ENCODE measurements around the gene XNDC1N.

Gene XNDC1N

DNA sequence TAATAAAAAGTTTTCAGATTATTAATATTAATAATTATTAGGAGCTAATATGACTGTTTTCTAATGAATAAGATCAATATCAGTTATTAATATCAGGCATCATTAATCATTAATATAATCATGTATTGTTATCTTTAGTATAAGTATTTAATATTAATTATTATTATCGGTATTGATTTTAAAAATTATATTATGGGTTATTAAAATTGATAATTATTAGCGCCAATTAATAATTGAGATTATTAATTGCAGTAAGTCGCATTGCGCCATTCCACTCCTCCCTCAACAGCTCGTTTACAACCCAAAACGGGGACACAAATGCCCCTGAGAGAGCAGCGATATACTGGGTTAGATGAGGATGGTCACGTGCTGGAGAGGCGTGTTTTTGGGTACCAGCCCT lies 20.2 kb downstream of the XNDC1N start:
- TF ChIP-seq EGR1 (IDR thresholded peaks at IDR 0.05) (no peak), TCF12 (IDR thresholded peaks at IDR 0.05; ENCODE audit: low read depth) (no peak), FOXM1 (IDR thresholded peaks at IDR 0.05; ENCODE audit: borderline replicate concordance, low read depth) (no peak), CEBPB (IDR thresholded peaks at IDR 0.05) (no peak), YY1 (IDR thresholded peaks at IDR 0.05; ENCODE audit: low read depth) (no peak), TEAD4 (IDR thresholded peaks at IDR 0.05) (no peak), CREB1 (IDR thresholded peaks at IDR 0.05; ENCODE audit: low read depth) (no peak), ZBTB7A (IDR thresholded peaks at IDR 0.05; ENCODE audit: low read depth) (no peak), TAF1 (IDR thresholded peaks at IDR 0.05; ENCODE audit: low read depth) (no peak), EP300 (IDR thresholded peaks at IDR 0.05; ENCODE audit: borderline replicate concordance) (no peak), NFIC (IDR thresholded peaks at IDR 0.05) (no peak), RAD21 (IDR thresholded peaks at IDR 0.05; ENCODE audit: low read depth) (no peak)
- TF ChIP-seq, protein P1, sequence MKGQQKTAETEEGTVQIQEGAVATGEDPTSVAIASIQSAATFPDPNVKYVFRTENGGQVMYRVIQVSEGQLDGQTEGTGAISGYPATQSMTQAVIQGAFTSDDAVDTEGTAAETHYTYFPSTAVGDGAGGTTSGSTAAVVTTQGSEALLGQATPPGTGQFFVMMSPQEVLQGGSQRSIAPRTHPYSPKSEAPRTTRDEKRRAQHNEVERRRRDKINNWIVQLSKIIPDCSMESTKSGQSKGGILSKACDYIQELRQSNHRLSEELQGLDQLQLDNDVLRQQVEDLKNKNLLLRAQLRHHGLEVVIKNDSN (IDR thresholded peaks at IDR 0.05) = no peak
- TF ChIP-seq, protein P2, sequence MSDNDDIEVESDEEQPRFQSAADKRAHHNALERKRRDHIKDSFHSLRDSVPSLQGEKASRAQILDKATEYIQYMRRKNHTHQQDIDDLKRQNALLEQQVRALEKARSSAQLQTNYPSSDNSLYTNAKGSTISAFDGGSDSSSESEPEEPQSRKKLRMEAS (IDR thresholded peaks at IDR 0.05) = no peak
- TF ChIP-seq, protein P3, sequence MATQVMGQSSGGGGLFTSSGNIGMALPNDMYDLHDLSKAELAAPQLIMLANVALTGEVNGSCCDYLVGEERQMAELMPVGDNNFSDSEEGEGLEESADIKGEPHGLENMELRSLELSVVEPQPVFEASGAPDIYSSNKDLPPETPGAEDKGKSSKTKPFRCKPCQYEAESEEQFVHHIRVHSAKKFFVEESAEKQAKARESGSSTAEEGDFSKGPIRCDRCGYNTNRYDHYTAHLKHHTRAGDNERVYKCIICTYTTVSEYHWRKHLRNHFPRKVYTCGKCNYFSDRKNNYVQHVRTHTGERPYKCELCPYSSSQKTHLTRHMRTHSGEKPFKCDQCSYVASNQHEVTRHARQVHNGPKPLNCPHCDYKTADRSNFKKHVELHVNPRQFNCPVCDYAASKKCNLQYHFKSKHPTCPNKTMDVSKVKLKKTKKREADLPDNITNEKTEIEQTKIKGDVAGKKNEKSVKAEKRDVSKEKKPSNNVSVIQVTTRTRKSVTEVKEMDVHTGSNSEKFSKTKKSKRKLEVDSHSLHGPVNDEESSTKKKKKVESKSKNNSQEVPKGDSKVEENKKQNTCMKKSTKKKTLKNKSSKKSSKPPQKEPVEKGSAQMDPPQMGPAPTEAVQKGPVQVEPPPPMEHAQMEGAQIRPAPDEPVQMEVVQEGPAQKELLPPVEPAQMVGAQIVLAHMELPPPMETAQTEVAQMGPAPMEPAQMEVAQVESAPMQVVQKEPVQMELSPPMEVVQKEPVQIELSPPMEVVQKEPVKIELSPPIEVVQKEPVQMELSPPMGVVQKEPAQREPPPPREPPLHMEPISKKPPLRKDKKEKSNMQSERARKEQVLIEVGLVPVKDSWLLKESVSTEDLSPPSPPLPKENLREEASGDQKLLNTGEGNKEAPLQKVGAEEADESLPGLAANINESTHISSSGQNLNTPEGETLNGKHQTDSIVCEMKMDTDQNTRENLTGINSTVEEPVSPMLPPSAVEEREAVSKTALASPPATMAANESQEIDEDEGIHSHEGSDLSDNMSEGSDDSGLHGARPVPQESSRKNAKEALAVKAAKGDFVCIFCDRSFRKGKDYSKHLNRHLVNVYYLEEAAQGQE (IDR thresholded peaks at IDR 0.05; ENCODE audit: low read depth) = no peak

DNA sequence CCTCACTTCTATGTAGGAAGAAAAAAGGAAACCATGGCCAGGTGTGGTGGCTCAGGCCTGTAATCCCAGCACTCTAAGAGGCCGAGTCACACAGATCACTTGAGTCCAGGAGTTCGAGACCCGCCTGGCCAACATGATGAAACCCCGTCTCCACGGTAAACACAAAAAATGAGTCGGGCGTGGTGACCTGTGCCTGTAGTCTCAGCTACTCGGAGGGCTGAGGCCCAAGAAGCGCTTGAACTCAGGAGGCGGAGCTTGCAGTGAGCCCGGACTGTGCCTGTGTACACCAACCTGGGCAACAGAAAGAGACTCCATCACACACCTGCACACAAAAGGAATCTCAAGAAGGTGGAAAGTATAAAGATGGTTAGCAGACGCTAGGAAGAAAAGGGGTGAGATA lies 32.4 kb downstream of the XNDC1N start:
- TF ChIP-seq, protein P2 (IDR thresholded peaks at IDR 0.05) = no peak
- no peak for TF ChIP-seq FOXM1 (IDR thresholded peaks at IDR 0.05; ENCODE audit: borderline replicate concordance, low read depth)
- TF ChIP-seq, protein P3 (IDR thresholded peaks at IDR 0.05; ENCODE audit: low read depth) = no peak
- TF ChIP-seq YY1 (IDR thresholded peaks at IDR 0.05; ENCODE audit: low read depth) = no peak
- TF ChIP-seq, protein P1 (IDR thresholded peaks at IDR 0.05) = no peak
- no peak for TF ChIP-seq ZBTB7A (IDR thresholded peaks at IDR 0.05; ENCODE audit: low read depth)
- TF ChIP-seq RAD21 (IDR thresholded peaks at IDR 0.05; ENCODE audit: low read depth) = no peak
- no peak for TF ChIP-seq EGR1 (IDR thresholded peaks at IDR 0.05)
- no peak for TF ChIP-seq TAF1 (IDR thresholded peaks at IDR 0.05; ENCODE audit: low read depth)
- no peak for TF ChIP-seq EP300 (IDR thresholded peaks at IDR 0.05; ENCODE audit: borderline replicate concordance)
- no peak for TF ChIP-seq CREB1 (IDR thresholded peaks at IDR 0.05; ENCODE audit: low read depth)

DNA sequence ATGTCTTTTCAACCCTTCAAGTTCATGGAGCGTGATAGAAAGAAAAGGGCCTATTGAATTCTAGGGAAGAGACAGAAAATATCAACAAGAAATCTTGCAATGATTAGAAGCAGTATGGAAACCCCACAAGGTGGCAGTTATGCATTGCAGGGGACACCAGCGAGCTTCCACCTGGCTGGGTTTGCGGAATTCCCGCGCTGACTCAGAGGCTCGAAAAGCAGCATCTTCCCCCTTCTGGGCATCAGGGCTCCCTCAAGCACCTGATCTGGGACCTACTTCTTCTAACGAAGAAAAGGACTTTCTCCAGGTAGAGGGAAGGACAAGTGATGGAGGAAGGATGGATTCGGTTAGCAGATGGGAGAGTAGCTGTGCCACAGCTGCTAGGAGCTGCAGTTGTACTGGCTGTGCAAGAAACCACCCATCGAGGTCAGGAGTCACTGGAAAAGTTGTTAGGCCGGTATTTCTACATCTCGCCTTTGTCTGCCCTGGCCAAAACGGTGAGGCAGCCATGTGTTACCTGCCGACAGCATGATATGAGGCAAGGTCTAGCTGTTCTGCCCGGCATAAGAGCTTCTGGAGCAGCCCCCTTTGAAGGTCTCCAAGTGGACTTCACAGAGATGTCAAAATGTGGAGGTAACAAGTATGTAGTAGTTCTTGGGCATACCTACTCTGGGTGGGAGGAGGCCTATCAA lies 39.1 kb downstream of the XNDC1N start:
- TF ChIP-seq, protein P2 (IDR thresholded peaks at IDR 0.05) = peak; percentile 95
- 0 out of 2 replicates have a peak, but pooled peaks have one; percentile 42 for TF ChIP-seq YY1 (IDR thresholded peaks at IDR 0.05; ENCODE audit: low read depth)
